H1 (cell line): Measurements from ENCODE around the gene SLC17A1. TPM values are rescaled to one million over a fixed set of nuclear protein-coding genes. Genes with fewer than 3 reads are reported as not detected.

Source experiments
- RAD21 ChIP-seq, 2 experiments: IDR thresholded peaks in 1 of 2; conservative IDR thresholded peaks in 1 of 2; 2 replicates each; pipeline ENCODE4 v1.6.1; 2011; ENCODE audit warnings: low read depth in 2 of 2, low read length in 2 of 2, improper control_type of control experiment in 1 of 2, inconsistent platforms in 1 of 2, mild to moderate bottlenecking in 1 of 2, moderate library complexity in 1 of 2
- ZNF274 ChIP-seq: IDR thresholded peaks from 2 replicates; pipeline ENCODE4 v1.7.0; 2012; ENCODE audit warnings: low read length, borderline replicate concordance; ENCODE audit errors: extremely low read depth
- polyA plus RNA-seq, 7 experiments: library from polyadenylated mRNA; depleted of rRNA in 3 of 7; stranded (reverse) in 5 of 7; unstranded in 2 of 7; fragments of >200 nt in 5 of 7; fragments of 200-250 nt in 2 of 7; gene quantifications; 1 replicate in 5 of 7; 2 replicates in 1 of 7; 4 replicates in 1 of 7; pipeline versions ENCODE4 v1.2.1 to v1.2.3, GENCODE V29; 2011 to 2013; ENCODE audit warnings: missing spikeins in 2 of 7, mixed read lengths in 2 of 7
- total RNA-seq: library from RNA; stranded (reverse); fragmentation: NEBNext Ultra II Directional; extraction: Animal tissue kit (Norgen Biotek cat#: 25700); gene quantifications from 2 replicates; pipeline ENCODE4 v1.2.1, GENCODE V29; 2021

Gene SLC17A1
- total and polyA plus RNA-seq, 2 of the 8 experiments (the other 6 are each of a cell fraction or from before 2014, with no cell fraction given), result not detected

DNA sequence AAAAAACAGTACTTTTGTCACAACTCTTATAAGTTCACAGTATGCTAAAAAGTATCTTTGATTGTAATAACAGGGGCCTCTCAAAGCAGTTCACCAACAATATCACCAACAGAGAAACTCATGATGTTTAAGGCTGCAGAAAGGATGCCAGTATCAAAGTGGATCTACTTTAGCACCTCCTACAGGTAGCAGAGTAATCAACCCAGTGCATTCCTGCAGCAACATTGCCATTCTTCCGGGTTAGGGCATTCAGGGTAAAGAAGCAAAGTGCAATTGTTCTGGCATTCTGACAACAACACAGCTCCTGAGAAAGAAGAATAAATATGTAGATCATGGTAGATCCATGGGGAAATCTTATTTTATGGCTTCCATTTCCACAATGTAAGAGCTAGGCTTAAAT, 84.9 kb downstream of the SLC17A1 start (continued):
- TF ChIP-seq RAD21 (IDR thresholded peaks at IDR 0.05 in 1 of 2, conservative IDR thresholded peaks at IDR 0.05 in 1 of 2; ENCODE audit: low read depth in 2 of 2, low read length in 2 of 2), result peak; percentile 17 to 48; a peak in 2 of 4 replicates
- TF ChIP-seq ZNF274, result no peak
- TF ChIP-seq, all 59 proteins: peak for 3
